Measurements from ENCODE around the gene PKN1.

The PKN1 gene

GRCh38 chr19:14514215-14514863 lies 81.2 kb downstream of the PKN1 start:
- no peak for DNase-seq

GRCh38 chr19:14515501-14516047 lies 82.5 kb downstream of the PKN1 start:
- DNase-seq = no peak

GRCh38 chr19:14516048-14516534 lies 83.0 kb downstream of the PKN1 start:
- no peak for DNase-seq

GRCh38 chr19:14516746-14517438 lies 83.8 kb downstream of the PKN1 start:
- DNase-seq = no peak

- no peak for DNase-seq
These were observed 84.3 kb downstream of the PKN1 start for GRCh38 chr19:14517446-14517839.

- DNase-seq = peak; percentile 99
These were observed 84.9 kb downstream of the PKN1 start, which contains the start of gene DNAJB1 for GRCh38 chr19:14517840-14518505. Gene DNAJB1 (minus strand): TSS chr19:14518397. CDS start chr19:14518349, 48 bp downstream.

GRCh38 chr19:14519245-14519859 lies 86.2 kb downstream of the PKN1 start:
- no peak for DNase-seq

GRCh38 chr19:14519860-14520407 lies 86.8 kb downstream of the PKN1 start:
- DNase-seq = no peak

GRCh38 chr19:14520543-14520942 lies 87.4 kb downstream of the PKN1 start:
- no peak for DNase-seq

Measured in right kidney (tissue), 1 donor.